ENCODE results near the gene NRIP1. TPM values are rescaled to one million over a fixed set of nuclear protein-coding genes. Genes with fewer than 3 reads are reported as not detected.
A peak's percentile ranks its signal among the peaks of the same experiment; 100 is the strongest.

NRIP1 gene
- total and polyA plus RNA-seq, 9 of the 15 experiments (the other 6 are each of a cell fraction or from before 2014, with no cell fraction given), result 4.3 to 42.8 (median 19.6) TPM

DNA sequence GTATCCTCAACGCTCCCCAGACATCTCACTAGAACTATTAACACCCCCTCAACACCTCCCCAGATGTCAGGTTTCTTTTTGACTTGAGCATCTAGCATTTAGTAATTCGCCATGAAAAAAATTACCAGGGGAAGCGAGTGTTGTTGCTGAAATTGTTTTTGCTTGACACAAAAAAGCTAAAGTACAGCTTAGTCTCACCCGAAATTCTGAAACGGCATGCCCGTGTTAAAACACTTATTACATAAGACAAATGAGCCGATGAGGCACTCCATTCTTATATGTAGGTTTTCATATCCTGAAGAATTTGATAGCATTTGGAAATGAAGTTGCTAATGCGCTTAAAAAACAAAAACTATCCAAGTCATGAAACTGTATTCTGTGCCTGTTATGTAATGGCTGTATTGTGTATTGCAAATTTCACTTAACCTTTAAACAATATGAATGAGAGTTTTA lies 1.3 kb upstream of the NRIP1 start (continued):
- TF ChIP-seq, protein P1, sequence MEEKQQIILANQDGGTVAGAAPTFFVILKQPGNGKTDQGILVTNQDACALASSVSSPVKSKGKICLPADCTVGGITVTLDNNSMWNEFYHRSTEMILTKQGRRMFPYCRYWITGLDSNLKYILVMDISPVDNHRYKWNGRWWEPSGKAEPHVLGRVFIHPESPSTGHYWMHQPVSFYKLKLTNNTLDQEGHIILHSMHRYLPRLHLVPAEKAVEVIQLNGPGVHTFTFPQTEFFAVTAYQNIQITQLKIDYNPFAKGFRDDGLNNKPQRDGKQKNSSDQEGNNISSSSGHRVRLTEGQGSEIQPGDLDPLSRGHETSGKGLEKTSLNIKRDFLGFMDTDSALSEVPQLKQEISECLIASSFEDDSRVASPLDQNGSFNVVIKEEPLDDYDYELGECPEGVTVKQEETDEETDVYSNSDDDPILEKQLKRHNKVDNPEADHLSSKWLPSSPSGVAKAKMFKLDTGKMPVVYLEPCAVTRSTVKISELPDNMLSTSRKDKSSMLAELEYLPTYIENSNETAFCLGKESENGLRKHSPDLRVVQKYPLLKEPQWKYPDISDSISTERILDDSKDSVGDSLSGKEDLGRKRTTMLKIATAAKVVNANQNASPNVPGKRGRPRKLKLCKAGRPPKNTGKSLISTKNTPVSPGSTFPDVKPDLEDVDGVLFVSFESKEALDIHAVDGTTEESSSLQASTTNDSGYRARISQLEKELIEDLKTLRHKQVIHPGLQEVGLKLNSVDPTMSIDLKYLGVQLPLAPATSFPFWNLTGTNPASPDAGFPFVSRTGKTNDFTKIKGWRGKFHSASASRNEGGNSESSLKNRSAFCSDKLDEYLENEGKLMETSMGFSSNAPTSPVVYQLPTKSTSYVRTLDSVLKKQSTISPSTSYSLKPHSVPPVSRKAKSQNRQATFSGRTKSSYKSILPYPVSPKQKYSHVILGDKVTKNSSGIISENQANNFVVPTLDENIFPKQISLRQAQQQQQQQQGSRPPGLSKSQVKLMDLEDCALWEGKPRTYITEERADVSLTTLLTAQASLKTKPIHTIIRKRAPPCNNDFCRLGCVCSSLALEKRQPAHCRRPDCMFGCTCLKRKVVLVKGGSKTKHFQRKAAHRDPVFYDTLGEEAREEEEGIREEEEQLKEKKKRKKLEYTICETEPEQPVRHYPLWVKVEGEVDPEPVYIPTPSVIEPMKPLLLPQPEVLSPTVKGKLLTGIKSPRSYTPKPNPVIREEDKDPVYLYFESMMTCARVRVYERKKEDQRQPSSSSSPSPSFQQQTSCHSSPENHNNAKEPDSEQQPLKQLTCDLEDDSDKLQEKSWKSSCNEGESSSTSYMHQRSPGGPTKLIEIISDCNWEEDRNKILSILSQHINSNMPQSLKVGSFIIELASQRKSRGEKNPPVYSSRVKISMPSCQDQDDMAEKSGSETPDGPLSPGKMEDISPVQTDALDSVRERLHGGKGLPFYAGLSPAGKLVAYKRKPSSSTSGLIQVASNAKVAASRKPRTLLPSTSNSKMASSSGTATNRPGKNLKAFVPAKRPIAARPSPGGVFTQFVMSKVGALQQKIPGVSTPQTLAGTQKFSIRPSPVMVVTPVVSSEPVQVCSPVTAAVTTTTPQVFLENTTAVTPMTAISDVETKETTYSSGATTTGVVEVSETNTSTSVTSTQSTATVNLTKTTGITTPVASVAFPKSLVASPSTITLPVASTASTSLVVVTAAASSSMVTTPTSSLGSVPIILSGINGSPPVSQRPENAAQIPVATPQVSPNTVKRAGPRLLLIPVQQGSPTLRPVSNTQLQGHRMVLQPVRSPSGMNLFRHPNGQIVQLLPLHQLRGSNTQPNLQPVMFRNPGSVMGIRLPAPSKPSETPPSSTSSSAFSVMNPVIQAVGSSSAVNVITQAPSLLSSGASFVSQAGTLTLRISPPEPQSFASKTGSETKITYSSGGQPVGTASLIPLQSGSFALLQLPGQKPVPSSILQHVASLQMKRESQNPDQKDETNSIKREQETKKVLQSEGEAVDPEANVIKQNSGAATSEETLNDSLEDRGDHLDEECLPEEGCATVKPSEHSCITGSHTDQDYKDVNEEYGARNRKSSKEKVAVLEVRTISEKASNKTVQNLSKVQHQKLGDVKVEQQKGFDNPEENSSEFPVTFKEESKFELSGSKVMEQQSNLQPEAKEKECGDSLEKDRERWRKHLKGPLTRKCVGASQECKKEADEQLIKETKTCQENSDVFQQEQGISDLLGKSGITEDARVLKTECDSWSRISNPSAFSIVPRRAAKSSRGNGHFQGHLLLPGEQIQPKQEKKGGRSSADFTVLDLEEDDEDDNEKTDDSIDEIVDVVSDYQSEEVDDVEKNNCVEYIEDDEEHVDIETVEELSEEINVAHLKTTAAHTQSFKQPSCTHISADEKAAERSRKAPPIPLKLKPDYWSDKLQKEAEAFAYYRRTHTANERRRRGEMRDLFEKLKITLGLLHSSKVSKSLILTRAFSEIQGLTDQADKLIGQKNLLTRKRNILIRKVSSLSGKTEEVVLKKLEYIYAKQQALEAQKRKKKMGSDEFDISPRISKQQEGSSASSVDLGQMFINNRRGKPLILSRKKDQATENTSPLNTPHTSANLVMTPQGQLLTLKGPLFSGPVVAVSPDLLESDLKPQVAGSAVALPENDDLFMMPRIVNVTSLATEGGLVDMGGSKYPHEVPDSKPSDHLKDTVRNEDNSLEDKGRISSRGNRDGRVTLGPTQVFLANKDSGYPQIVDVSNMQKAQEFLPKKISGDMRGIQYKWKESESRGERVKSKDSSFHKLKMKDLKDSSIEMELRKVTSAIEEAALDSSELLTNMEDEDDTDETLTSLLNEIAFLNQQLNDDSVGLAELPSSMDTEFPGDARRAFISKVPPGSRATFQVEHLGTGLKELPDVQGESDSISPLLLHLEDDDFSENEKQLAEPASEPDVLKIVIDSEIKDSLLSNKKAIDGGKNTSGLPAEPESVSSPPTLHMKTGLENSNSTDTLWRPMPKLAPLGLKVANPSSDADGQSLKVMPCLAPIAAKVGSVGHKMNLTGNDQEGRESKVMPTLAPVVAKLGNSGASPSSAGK (IDR thresholded peaks at IDR 0.05), result 0 out of 2 replicates have a peak, but pooled peaks have one; percentile 6

All from K562 (cell line).